Stimulated activated CD8-positive, alpha-beta memory T cell treated with anti-CD3 and anti-CD28 coated beads, Interleukin-12 subunit alpha, Interleukin-12 subunit beta, amount 100 ng/mL, for 1 hour (primary cell): Measurements from ENCODE around the gene FAM200B.
"Not testable (repeated sequence)": the region's sequence is repeated elsewhere in the genome, so short reads cannot be mapped to it uniquely, and the experiment has no call there.

ENCODE experiments used
- DNase-seq: peaks from one replicate; pipeline ENCODE4 v3.0.0-alpha.2; 2020; ENCODE audit warnings: low read depth

Gene FAM200B

GRCh38 chr4:15696866-15697265, 15.2 kb downstream of the FAM200B start:
- DNase-seq = no peak

GRCh38 chr4:15702941-15703403, 21.3 kb downstream of the FAM200B start, which contains the start of gene BST1:
Gene BST1 (plus strand): TSS chr4:15703065. CDS start chr4:15703145, 80 bp downstream.
- peak; percentile 14 for DNase-seq

- DNase-seq = no peak
Measured at GRCh38 chr4:15703439-15703838, 21.8 kb downstream of the FAM200B start.

GRCh38 chr4:15704129-15704528, 22.5 kb downstream of the FAM200B start:
- DNase-seq = no peak

GRCh38 chr4:15706646-15707362, 25.2 kb downstream of the FAM200B start:
- no peak for DNase-seq

- DNase-seq = no peak
Measured at GRCh38 chr4:15707363-15707715, 25.7 kb downstream of the FAM200B start.

- no peak for DNase-seq
Measured at GRCh38 chr4:15711762-15712161, 30.1 kb downstream of the FAM200B start.

- DNase-seq = no peak
Measured at GRCh38 chr4:15712214-15712613, 30.6 kb downstream of the FAM200B start.

- no peak for DNase-seq
Measured at GRCh38 chr4:15714141-15714540, 32.5 kb downstream of the FAM200B start.

- DNase-seq = no peak
Measured at GRCh38 chr4:15714646-15715435, 33.2 kb downstream of the FAM200B start.

GRCh38 chr4:15716115-15716514, 34.5 kb downstream of the FAM200B start:
- no peak for DNase-seq

GRCh38 chr4:15717086-15717485, 35.5 kb downstream of the FAM200B start:
- DNase-seq = no peak

GRCh38 chr4:15717657-15718416, 36.2 kb downstream of the FAM200B start:
- DNase-seq = no peak

- DNase-seq = no peak
Measured at GRCh38 chr4:15718465-15718864, 36.8 kb downstream of the FAM200B start.

GRCh38 chr4:15718959-15719358, 37.3 kb downstream of the FAM200B start:
- DNase-seq = no peak

GRCh38 chr4:15719506-15719905, 37.9 kb downstream of the FAM200B start:
- no peak for DNase-seq

GRCh38 chr4:15720851-15721250, 39.2 kb downstream of the FAM200B start:
- no peak for DNase-seq

- no peak for DNase-seq
Measured at GRCh38 chr4:15725608-15726007, 44.0 kb downstream of the FAM200B start.

GRCh38 chr4:15729910-15730533, 48.4 kb downstream of the FAM200B start:
- peak; percentile 13 for DNase-seq

- DNase-seq = not testable (repeated sequence)
Measured at GRCh38 chr4:15733061-15733460, 51.4 kb downstream of the FAM200B start.

- DNase-seq = no peak
Measured at GRCh38 chr4:15735536-15735935, 53.9 kb downstream of the FAM200B start.

GRCh38 chr4:15736514-15737050, 55.0 kb downstream of the FAM200B start:
- DNase-seq = no peak
